COR-L47 (cell line): Measurements from ENCODE around the gene PDE4C.
A peak's percentile ranks its signal among the peaks of the same experiment; 100 is the strongest.
"Not testable (repeated sequence)": the region's sequence is repeated elsewhere in the genome, so short reads cannot be mapped to it uniquely, and the experiment has no call there.

Experiments used
- DNase-seq: peaks from one replicate; lab custom pipeline; 2025; lab: John Stamatoyannopoulos, UW

The PDE4C gene

DNA sequence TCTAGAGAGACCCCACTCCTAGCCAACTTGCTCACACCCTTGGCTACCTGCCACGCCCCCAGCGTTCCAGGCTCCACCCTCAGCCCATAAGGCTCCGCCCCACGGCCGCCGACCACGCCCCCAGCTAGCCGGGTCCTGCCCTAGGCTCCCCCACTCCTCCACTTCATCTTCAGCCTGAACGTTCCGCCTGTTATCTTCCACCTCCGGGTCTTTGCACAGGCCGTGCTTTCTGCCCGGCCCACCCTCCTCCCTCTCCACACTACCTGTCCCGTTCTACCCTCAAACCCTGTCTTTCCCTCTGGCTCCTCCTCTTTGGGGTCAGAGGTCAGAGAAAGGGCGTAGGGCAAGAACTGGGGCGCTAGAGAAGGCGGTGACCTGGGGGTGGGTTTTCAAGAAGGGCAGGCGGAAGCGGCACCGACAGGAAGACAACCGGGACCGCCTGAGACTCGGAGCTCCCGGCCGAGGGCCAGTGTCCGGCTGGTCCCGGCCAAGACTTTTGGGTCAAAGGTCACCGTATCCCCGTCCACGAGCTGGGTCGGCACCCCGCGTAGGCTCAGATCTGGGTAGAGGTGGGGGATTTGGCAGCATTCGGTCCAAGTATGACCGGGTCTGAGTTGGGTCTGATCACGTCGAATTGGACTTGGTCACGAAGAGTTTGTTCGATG is 2.2 kb downstream of the PDE4C start:
- no peak for DNase-seq

- DNase-seq, result no peak
Observed at GRCh38 chr19:18221815-18222725, 4.2 kb downstream of the PDE4C start.

- DNase-seq, result no peak
Observed at GRCh38 chr19:18220632-18221275, 5.5 kb downstream of the PDE4C start.

DNA sequence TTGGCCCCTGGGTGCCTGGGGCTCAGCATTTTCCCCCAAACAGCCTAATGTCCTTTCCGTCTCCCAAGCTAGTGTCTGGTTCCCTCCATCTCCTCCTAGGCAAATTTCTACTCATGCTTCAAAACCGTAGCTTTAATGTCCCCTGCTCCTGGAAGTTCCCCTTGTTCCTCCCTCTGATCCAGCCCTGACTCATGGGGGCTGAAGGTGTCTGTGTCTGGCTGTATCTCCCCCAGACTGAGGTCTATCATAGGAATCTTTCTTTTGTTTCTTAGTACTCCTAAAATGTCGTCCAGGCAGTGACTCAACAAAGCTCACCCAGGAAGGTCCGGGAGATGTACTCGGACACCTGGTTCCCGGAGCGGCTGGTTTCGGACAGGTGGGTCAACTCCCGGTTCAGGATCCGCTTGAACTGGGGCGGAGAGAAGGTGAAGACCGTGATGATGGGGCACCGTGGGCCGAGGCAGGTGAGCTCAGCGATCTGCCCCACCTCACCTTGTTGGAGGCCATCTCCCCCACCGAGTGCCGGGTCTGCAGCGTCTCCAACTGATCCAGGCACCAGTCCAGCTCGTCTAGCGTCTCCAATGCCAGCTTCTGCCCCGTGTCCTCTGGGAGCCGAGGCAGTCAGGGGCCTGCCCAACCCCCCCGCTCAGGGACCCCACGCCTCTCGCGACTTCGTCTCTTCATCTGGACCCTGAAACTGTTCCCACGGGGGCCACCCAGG is 6.2 kb downstream of the PDE4C start:
- DNase-seq, result no peak

GRCh38 chr19:18218600-18218999 is 7.6 kb downstream of the PDE4C start:
- no peak for DNase-seq

GRCh38 chr19:18218159-18218558 is 8.1 kb downstream of the PDE4C start:
- no peak for DNase-seq

DNA sequence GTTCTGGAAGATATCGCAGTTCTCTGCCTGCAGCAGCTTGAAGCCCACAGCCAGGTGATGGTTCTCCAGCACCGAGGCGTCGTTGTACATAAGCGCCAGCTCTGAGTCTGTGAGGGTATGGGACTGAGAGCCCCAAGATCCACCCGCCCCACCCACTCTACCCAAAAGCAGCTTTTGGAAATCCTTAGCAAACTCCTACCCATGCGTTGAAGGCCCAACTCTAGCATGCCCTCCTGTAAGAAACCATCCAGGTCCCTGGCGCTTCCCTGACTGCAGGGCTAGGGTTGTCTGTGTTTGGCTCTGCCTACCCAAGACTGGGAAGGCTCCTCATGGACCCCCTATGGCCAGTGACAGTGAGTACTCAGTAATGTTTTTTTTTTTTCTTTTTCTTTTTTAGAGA is 9.4 kb downstream of the PDE4C start:
- no peak for DNase-seq

DNA sequence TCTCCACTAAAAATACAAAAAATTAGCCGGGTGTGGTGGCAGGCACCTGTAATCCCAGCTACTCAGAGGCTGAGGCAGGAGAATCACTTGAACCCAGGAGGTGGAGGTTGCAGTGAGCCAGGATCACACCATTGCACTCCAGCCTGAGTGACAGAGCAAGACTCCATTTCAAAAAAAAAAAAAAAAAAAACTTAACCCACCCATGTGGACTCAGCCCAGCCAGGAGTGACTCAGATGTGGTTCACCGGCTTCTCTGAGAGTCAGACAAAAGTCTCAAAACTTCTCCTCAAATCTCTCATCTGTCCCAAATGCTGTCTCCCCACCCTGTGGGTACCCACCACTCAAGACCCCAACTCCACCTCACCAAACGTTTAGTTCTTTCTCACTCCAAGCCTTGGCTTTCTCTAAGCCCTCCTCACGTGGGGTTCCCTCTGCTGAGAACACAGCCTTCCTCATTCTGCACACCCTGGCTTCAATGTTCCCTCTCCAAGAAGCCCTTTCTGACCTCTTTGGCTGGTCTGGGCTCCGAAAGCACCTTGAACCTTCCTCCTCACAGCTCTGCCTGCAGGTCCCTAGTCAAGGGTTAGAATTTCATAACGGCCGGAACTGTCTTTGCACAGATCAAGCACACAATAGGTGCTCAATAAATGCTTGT is 11.3 kb downstream of the PDE4C start:
- DNase-seq, result no peak

DNA sequence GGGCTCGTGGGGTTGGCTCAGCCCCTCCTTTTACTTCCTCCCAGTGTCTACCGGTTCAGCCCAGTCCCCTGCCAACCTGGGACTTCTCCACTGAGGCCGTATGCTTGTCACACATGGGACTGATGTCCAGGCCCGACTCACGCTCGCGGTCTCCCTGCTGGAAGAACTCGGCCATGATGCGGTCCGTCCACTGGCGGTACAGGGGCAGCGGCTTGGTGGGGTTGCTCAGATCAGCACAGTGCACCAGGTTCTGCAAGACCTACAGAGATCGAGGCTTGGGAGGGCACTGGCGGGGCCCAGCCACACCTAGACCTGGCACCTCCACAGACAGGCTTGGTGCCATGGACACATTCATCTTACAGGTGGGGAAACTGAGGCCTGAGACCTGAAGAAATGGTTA is 14.6 kb downstream of the PDE4C start:
- no peak for DNase-seq

DNA sequence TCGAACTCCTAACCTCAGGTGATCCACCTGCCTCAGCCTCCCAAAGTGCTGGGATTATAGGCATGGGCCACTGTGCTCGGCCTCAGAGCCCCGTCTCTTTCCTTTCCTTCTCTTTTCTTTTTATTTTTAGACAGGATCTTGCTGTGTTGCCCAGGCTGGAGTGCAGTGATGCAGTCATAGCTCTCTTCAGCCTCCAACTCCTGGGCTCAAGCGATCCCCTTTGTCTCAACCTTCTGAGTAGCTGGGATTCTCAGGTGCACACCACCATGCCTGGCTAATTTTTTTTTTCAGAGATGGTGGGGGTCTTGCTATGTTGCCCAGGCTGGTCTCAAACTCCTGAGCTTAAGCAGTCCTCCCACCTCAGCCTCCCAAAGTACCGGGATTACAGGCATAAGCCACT is 16.3 kb downstream of the PDE4C start:
- DNase-seq, result not testable (repeated sequence)

- DNase-seq, result no peak
Observed at GRCh38 chr19:18208098-18208951, 17.9 kb downstream of the PDE4C start.

GRCh38 chr19:18206018-18206417 is 20.2 kb downstream of the PDE4C start:
- no peak for DNase-seq

DNA sequence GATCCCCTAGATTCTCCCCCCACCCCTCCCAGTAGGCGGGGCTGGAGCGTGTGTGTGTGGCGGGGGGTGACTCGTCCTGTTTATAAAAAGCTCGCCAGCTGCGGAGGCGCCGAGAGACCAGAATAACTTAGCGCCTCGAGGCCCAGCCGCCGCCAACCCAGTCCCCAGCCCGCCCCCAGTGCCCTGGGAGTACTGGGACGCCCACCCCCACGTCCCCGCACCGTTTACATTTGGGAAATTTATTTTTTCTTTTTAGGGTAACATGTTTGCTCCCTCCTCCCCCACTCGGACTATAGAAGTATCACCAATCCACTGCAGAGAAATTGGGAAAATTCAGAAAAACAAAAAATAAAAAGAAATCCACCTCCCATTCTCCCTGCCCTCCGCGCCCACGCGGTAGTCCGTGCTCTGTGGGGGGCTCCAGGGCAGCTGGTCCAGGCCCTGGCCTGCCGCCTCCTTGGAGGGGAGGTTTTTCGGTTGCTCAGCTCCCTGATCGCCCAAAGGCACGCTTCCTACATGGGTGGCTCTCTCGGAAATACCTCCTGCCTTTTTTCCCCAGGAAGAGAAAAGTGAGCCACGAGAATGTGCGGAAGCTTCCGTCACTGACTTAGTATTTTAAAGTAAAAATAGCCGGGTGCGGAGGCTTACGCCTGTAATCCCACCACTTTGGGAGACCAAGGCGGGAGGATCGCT is 20.9 kb downstream of the PDE4C start:
- DNase-seq, result peak; percentile 62

- peak; percentile 75 for DNase-seq
Observed at GRCh38 chr19:18204394-18205199, 21.6 kb downstream of the PDE4C start.

GRCh38 chr19:18203863-18204393 is 22.3 kb downstream of the PDE4C start, which contains the start of gene RAB3A:
Gene RAB3A, minus strand, starts transcription at chr19:18204042. Its CDS starts 1,302 bp downstream, at chr19:18202740.
- peak; percentile 100 for DNase-seq

- peak; percentile 54 for DNase-seq
Observed at GRCh38 chr19:18203408-18203862, 22.8 kb downstream of the PDE4C start.

- peak; percentile 52 for DNase-seq
Observed at GRCh38 chr19:18202778-18203407, 23.3 kb downstream of the PDE4C start.

DNA sequence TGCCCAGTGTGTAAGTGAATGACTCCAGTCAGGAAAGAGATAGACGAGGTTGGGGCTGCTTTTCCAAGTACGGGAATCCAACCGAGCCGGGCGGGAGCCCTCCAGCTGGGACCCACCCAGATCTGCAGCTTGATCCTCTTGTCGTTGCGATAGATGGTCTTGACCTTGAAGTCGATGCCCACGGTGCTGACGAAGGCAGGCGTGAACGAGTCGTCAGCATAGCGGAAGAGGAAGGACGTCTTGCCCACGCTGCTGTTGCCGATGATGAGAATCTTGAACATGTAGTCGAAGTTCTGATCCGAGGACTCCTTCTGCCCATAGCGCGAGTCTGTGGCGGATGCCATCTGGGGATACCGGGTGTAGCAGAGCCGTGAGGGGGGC is 23.9 kb downstream of the PDE4C start:
- no peak for DNase-seq
